ENCODE measurements around the gene ASTN2.

- TF ChIP-seq EZH2 (IDR thresholded peaks at IDR 0.05; ENCODE audit: borderline replicate concordance, low read depth, low read length, severe bottlenecking) (no peak), CTCF (IDR thresholded peaks at IDR 0.05; ENCODE audit: borderline replicate concordance, extremely low read depth, low read length, poor library complexity, severe bottlenecking) (no peak)
Measured at GRCh38 chr9:116757030-116757429, 657.8 kb downstream of the ASTN2 start.

Measured in DND-41 (cell line).